Measurements from ENCODE around the gene NEMP2. TPM values are rescaled to one million over a fixed set of nuclear protein-coding genes. Genes with fewer than 3 reads are reported as not detected.

NEMP2 gene
- total RNA-seq, 4 donors from 2014 or later: 1.1 to 1.7 (median 1.6) TPM

GRCh38 chr2:190490502-190490901 lies 44.0 kb downstream of the NEMP2 start:
- TF ChIP-seq POLR2A (IDR thresholded peaks at IDR 0.05): no peak
- TF ChIP-seq, protein P1, sequence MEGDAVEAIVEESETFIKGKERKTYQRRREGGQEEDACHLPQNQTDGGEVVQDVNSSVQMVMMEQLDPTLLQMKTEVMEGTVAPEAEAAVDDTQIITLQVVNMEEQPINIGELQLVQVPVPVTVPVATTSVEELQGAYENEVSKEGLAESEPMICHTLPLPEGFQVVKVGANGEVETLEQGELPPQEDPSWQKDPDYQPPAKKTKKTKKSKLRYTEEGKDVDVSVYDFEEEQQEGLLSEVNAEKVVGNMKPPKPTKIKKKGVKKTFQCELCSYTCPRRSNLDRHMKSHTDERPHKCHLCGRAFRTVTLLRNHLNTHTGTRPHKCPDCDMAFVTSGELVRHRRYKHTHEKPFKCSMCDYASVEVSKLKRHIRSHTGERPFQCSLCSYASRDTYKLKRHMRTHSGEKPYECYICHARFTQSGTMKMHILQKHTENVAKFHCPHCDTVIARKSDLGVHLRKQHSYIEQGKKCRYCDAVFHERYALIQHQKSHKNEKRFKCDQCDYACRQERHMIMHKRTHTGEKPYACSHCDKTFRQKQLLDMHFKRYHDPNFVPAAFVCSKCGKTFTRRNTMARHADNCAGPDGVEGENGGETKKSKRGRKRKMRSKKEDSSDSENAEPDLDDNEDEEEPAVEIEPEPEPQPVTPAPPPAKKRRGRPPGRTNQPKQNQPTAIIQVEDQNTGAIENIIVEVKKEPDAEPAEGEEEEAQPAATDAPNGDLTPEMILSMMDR (IDR thresholded peaks at IDR 0.05): no peak
- WGBS, 2 donors: 92 to 95% methylated on average over 3 of the region's 3 CpGs
- intact Hi-C loops (cut with DNase I; ENCODE audit: low total_unique reads): no loop called here
- DNase-seq (ENCODE audit: low spot score in 2 of 2): no peak
- no peak overlapping the region for H3K4me3 ChIP-seq (ENCODE audit: low read depth, poor library complexity, severe bottlenecking)

DNA sequence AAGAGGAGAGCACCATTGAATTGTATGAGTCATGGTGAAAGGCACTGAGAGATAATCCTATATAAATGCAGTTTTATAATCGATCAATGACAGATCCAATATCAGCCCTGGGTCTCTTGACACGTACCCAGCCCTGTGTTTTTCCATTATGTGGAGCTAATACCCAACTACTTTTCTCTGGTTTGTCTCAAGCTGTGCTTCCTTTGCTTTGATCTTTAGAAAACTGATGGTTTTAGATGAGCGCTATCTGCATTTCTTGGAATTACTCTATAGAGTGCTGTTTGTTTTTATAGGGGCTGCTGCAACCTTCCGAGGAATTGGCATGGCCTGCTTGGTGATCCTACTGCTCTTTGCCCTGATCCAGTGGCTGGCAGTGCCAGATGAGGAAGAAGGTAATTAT lies 45.0 kb downstream of the NEMP2 start:
- no peak for TF ChIP-seq POLR2A (IDR thresholded peaks at IDR 0.05)
- TF ChIP-seq, protein P1 (IDR thresholded peaks at IDR 0.05): no peak
- intact Hi-C loops (cut with DNase I; ENCODE audit: low total_unique reads): no loop called here
- no peak for DNase-seq (ENCODE audit: low spot score in 2 of 2)
- H3K4me3 ChIP-seq (ENCODE audit: low read depth, poor library complexity, severe bottlenecking): no peak overlapping the region
- 94 to 99% methylated on average over 4 of the region's 4 CpGs for WGBS, 2 donors

DNA sequence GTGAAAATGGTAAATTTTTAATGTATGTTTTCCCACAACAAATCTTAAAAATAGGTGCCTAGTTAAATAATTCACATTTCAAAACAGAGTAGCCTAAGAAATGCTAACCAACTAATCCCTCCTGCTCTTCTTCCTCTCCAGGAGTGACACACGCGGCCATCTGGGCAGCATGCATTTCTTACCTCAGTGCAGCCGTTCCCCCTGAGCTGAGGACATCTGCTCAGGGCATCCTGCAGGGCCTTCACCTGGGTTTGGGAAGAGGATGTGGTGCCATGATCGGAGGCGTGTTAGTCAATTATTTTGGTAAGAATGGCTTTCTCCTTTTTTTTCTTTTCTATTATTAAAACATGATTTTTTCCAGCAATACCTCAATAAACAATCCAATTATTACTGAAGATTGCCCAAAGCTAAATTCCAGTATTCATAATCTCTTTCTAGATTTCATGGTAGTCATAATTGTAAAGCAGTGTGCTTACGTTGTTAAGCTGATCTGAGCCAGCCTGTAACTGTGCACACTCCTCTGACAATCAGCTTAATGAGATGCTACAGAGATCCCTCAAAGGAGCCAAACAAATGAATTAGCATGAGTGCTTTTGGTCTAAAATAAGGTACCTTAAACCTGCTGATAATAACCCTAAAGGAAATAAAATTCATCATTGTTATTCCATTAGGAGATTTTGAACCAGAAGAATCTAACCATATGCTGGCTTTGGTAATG lies 45.8 kb downstream of the NEMP2 start:
- WGBS, 2 donors: 94 to 95% methylated on average over 6 of the region's 6 CpGs
- H3K4me3 ChIP-seq (ENCODE audit: low read depth, poor library complexity, severe bottlenecking): no peak overlapping the region
- DNase-seq (ENCODE audit: low spot score in 2 of 2): no peak
- TF ChIP-seq, protein P1 (IDR thresholded peaks at IDR 0.05): no peak
- TF ChIP-seq POLR2A (IDR thresholded peaks at IDR 0.05): no peak
- intact Hi-C loops (cut with DNase I; ENCODE audit: low total_unique reads): no loop called here

DNA sequence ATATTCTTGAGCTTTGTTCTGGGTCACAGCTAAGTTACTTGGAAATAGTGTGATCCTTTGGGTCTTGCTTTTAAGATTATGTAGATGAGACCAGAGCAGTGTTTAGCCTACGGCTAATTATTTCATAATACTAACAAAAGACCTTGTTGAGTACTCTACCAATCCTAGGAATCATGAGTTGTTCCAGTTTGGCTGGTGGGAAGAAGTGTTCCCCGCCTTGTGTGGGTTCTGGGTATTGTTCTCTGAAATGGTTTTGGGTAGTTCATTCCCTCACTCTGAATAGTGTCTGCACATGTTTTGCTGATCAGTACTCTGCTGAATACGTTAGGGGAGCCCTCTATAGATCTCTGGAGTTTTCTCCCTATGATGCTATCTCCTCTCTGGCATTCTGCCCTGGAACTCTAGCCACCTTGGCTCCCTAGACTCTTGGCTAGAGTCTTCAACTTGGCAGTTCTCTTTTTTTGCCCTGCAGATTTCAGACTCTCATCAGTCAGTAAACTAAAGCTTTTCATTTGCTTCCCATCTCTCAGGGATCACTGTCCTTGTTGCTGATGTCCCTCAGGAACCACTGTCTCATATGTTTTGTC lies 48.4 kb downstream of the NEMP2 start:
- WGBS, 2 donors: 37 to 38% methylated on average over 3 of the region's 3 CpGs
- TF ChIP-seq, protein P1 (IDR thresholded peaks at IDR 0.05): no peak
- no peak for TF ChIP-seq POLR2A (IDR thresholded peaks at IDR 0.05)
- intact Hi-C loops (cut with DNase I; ENCODE audit: low total_unique reads): no loop called here
- H3K4me3 ChIP-seq (ENCODE audit: low read depth, poor library complexity, severe bottlenecking): no peak overlapping the region
- no peak for DNase-seq (ENCODE audit: low spot score in 2 of 2)

DNA sequence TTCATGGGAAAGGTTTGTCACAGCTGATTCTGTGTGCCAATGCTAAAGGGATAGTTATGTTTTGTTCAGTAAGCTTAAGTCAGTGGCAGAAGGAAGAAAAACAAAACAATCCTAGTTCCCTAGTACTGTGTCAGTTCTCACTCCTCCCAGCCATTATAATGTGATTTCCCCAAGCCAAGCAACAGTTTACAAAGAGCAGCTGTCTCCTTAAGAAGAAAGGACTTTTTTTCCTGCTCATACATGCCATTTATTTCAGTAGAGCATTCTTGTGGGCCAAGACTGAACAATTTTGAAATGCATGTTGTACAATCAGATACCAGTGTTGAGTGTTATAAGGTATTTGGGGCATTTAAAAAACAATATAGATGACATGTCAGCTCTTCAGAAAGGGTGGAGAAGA lies 52.1 kb downstream of the NEMP2 start:
- H3K4me3 ChIP-seq (ENCODE audit: low read depth, poor library complexity, severe bottlenecking): no peak overlapping the region
- no peak for DNase-seq (ENCODE audit: low spot score in 2 of 2)
- TF ChIP-seq POLR2A (IDR thresholded peaks at IDR 0.05): no peak
- TF ChIP-seq, protein P1 (IDR thresholded peaks at IDR 0.05): no peak
- intact Hi-C loops (cut with DNase I; ENCODE audit: low total_unique reads): no loop called here

Data from lower leg skin (tissue), 4 donors.